ENCODE results near the gene VWA7. TPM values are rescaled to one million over a fixed set of nuclear protein-coding genes. Genes with fewer than 3 reads are reported as not detected.

VWA7 gene
- total RNA-seq, 4 donors from 2014 or later: 0.49 to 4.8 (median 1.4) TPM

- no peak for DNase-seq (ENCODE audit: low spot score in 2 of 2)
- H3K4me3 ChIP-seq (ENCODE audit: low read depth, poor library complexity, severe bottlenecking): peak overlapping the region; percentile 89
- 32 to 39% methylated on average over 10 of the region's 10 CpGs for WGBS, 2 donors
- TF ChIP-seq POLR2A (IDR thresholded peaks at IDR 0.05) (no peak), CTCF (IDR thresholded peaks at IDR 0.05) (no peak)
- intact Hi-C loops (cut with DNase I; ENCODE audit: low total_unique reads): no loop called here
Measured at GRCh38 chr6:31736768-31737314, 40.3 kb downstream of the VWA7 start.

GRCh38 chr6:31736021-31736767, 40.9 kb downstream of the VWA7 start, which contains the start of gene CLIC1:
Gene CLIC1, minus strand, starts transcription at chr6:31736530. Its CDS starts 230 bp downstream, at chr6:31736300.
- peak within 1 kb of the TSS; percentile 89 for H3K4me3 ChIP-seq (ENCODE audit: low read depth, poor library complexity, severe bottlenecking)
- intact Hi-C loops (cut with DNase I; ENCODE audit: low total_unique reads): no loop called here
- WGBS, 2 donors: 0% methylated on average over 23 to 24 of the region's 24 CpGs
- peak; percentile 89 to 98 for DNase-seq (ENCODE audit: low spot score in 2 of 2)
- TF ChIP-seq CTCF (IDR thresholded peaks at IDR 0.05) (no peak), POLR2A (IDR thresholded peaks at IDR 0.05) (peak in 1 of 2 donors; percentile 68)

GRCh38 chr6:31734821-31735406, 42.2 kb downstream of the VWA7 start:
- intact Hi-C loops (cut with DNase I; ENCODE audit: low total_unique reads): no loop called here
- WGBS, 2 donors: 0 to 1% methylated on average over 18 of the region's 18 CpGs
- peak overlapping the region; percentile 89 for H3K4me3 ChIP-seq (ENCODE audit: low read depth, poor library complexity, severe bottlenecking)
- TF ChIP-seq CTCF (IDR thresholded peaks at IDR 0.05): no peak
- no peak for TF ChIP-seq POLR2A (IDR thresholded peaks at IDR 0.05)
- peak; percentile 49 to 92 for DNase-seq (ENCODE audit: low spot score in 2 of 2)

- intact Hi-C loops (cut with DNase I; ENCODE audit: low total_unique reads): no loop called here
- TF ChIP-seq CTCF (IDR thresholded peaks at IDR 0.05): no peak
- no peak for TF ChIP-seq POLR2A (IDR thresholded peaks at IDR 0.05)
- WGBS, 2 donors: 0 to 4% methylated on average over 2 of the region's 2 CpGs
- DNase-seq (ENCODE audit: low spot score in 2 of 2): no peak
- peak overlapping the region; percentile 89 for H3K4me3 ChIP-seq (ENCODE audit: low read depth, poor library complexity, severe bottlenecking)
Measured at GRCh38 chr6:31734247-31734820, 42.8 kb downstream of the VWA7 start.

- no peak overlapping the region for H3K4me3 ChIP-seq (ENCODE audit: low read depth, poor library complexity, severe bottlenecking)
- WGBS, 2 donors: 76 to 84% methylated on average over 4 of the region's 4 CpGs
- intact Hi-C loops (cut with DNase I; ENCODE audit: low total_unique reads): no loop called here
- TF ChIP-seq POLR2A (IDR thresholded peaks at IDR 0.05): no peak
- no peak for TF ChIP-seq CTCF (IDR thresholded peaks at IDR 0.05)
- DNase-seq (ENCODE audit: low spot score in 2 of 2): no peak
Measured at GRCh38 chr6:31733734-31734133, 43.4 kb downstream of the VWA7 start.
